Activated naive CD4-positive, alpha-beta T cell treated with anti-CD3 and anti-CD28 coated beads for 36 hours (primary cell): Measurements from ENCODE around the gene EPS8. TPM values are rescaled to one million over a fixed set of nuclear protein-coding genes. Genes with fewer than 3 reads are reported as not detected.

Experiments
- CTCF ChIA-PET: fragments of 350-600 bp; sonication (Branson Sonifier 250); formaldehyde crosslinking; loops from one replicate; lab custom pipeline; 2021; ENCODE audit warnings: antibody characterized with exemption; lab: Charles Lee
- DNase-seq: peaks from one replicate; pipeline ENCODE4 v3.0.0-alpha.2; 2020
- H3K27ac Mint-ChIP-seq: one replicate; pipeline ENCODE4 v1.8.0; 2021; ENCODE audit warnings: mild to moderate bottlenecking, mixed read lengths
- H3K27me3 Mint-ChIP-seq: one replicate; pipeline ENCODE4 v1.8.0; 2021; ENCODE audit warnings: low read depth, mixed read lengths
- H3K36me3 Mint-ChIP-seq: one replicate; pipeline ENCODE4 v1.8.0; 2021; ENCODE audit warnings: low read depth, mixed read lengths
- H3K4me1 Mint-ChIP-seq: one replicate; pipeline ENCODE4 v1.8.0; 2021; ENCODE audit warnings: low read depth, mixed read lengths
- H3K4me3 Mint-ChIP-seq: one replicate; pipeline ENCODE4 v1.8.0; 2021; ENCODE audit warnings: mild to moderate bottlenecking, moderate library complexity, mixed read lengths
- H3K9me3 Mint-ChIP-seq: one replicate; pipeline ENCODE4 v1.8.0; 2021; ENCODE audit warnings: mixed read lengths
- intact Hi-C: fragments of 100-400 bp; cut with micrococcal nuclease; formaldehyde crosslinking; loops from one replicate; pipeline ENCODE4 v1.15.1; 2023
- total RNA-seq, 2 experiments: library from RNA; stranded (reverse); gene quantifications; one replicate each; pipeline ENCODE4 v1.2.3, GENCODE V29; 2021

The EPS8 gene
- total RNA-seq, 2 experiments from 2014 or later, result 3.2 to 5.6 TPM

- CTCF ChIA-PET, result no interaction called here
- intact Hi-C loops, result no loop called here
- Mint-ChIP-seq H3K4me1 (no peaks in the 10 kb centered on the region), H3K9me3 (peaks cover 9% of the 10 kb centered on the region), H3K27me3 (peaks cover 8% of the 10 kb centered on the region), H3K4me3 (no peak overlapping the region), H3K36me3 (no peaks in the 10 kb centered on the region), H3K27ac (no peak overlapping the region)
- no peak for DNase-seq
Measured at GRCh38 chr12:15613981-15614380, 175.2 kb downstream of the EPS8 start.

DNA sequence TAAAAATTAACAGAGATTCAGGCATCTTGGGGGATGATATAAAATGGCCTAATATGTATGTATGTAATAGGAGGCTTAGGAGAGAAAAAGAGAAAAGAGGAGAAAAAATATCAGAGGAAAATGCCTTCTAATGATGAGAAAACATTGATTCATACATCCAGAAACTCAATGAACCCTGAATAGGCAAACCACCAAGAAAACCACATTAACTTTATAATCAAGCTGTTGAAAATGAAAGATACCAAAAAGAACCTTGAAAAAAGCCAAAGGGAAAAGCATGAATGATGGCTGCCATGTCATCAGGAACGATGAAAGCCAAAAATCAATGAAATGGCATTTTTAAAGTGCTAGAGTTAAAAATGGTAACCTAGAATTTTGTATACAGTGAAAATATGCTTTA is 180.2 kb downstream of the EPS8 start:
- Mint-ChIP-seq H3K36me3 (no peaks in the 10 kb centered on the region), H3K4me3 (no peak overlapping the region), H3K4me1 (no peaks in the 10 kb centered on the region), H3K27me3 (peaks cover under 1% of the 10 kb centered on the region), H3K27ac (no peak overlapping the region), H3K9me3 (peaks cover 3% of the 10 kb centered on the region)
- CTCF ChIA-PET, result interaction anchor here (0.6 to 1.8 kb wide), 2 partner anchors 24 to 233 kb away, joined by 3 to 4 read pairs; no protein-coding TSS in a partner anchor
- no peak for DNase-seq
- intact Hi-C loops, result no loop called here

DNA sequence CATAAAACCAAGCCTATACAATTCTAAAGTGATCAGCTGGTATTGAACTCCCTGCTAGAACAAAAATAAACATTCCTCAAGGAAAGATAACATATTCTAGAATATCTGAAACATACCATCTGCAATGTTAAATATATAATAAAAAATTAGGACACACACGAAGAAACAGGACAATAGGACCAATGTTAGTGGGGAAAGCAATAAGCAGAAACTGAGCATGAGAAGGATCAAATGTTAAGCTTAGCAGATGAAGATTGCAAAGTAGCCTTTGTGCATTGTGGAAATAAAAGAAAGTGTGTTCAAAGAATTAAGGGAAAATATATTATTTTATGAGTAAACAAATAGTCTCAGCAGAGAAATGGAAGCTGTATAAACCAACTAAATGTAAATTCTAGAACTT is 180.8 kb downstream of the EPS8 start:
- Mint-ChIP-seq H3K4me3 (no peak overlapping the region), H3K9me3 (peaks cover 3% of the 10 kb centered on the region), H3K27me3 (no peaks in the 10 kb centered on the region), H3K36me3 (no peaks in the 10 kb centered on the region), H3K4me1 (no peaks in the 10 kb centered on the region), H3K27ac (no peak overlapping the region)
- intact Hi-C loops, result no loop called here
- CTCF ChIA-PET, result interaction anchor here (1.3 kb wide), 1 partner anchor 14 kb away, joined by 4 read pairs; no protein-coding TSS in a partner anchor
- DNase-seq, result no peak

- DNase-seq, result no peak
Measured at GRCh38 chr12:15605881-15606590, 183.2 kb downstream of the EPS8 start.

GRCh38 chr12:15603474-15604085 is 185.6 kb downstream of the EPS8 start:
- intact Hi-C loops, result no loop called here
- Mint-ChIP-seq H3K9me3 (no peaks in the 10 kb centered on the region), H3K27me3 (no peaks in the 10 kb centered on the region), H3K4me1 (peaks cover 7% of the 10 kb centered on the region), H3K4me3 (no peak overlapping the region), H3K27ac (no peak overlapping the region), H3K36me3 (no peaks in the 10 kb centered on the region)
- CTCF ChIA-PET, result no interaction called here
- DNase-seq, result no peak

More at GRCh38 chr12:15605881-15606590, 183.2 kb downstream of the EPS8 start:
- CTCF ChIA-PET, result interaction anchor here (1.4 to 1.5 kb wide), 2 partner anchors 15 to 22 kb away, joined by 4 to 6 read pairs; no protein-coding TSS in a partner anchor
- H3K27ac Mint-ChIP-seq, result no peak overlapping the region
- intact Hi-C loops, result no loop called here
- H3K4me3 Mint-ChIP-seq, result no peak overlapping the region
- no peaks in the 10 kb centered on the region for H3K9me3 Mint-ChIP-seq
- no peaks in the 10 kb centered on the region for H3K27me3 Mint-ChIP-seq
- H3K4me1 Mint-ChIP-seq, result peaks cover 4% of the 10 kb centered on the region
- no peaks in the 10 kb centered on the region for H3K36me3 Mint-ChIP-seq

GRCh38 chr12:15602051-15602672 is 187.0 kb downstream of the EPS8 start:
- no peaks in the 10 kb centered on the region for H3K36me3 Mint-ChIP-seq
- intact Hi-C loops, result no loop called here
- H3K4me3 Mint-ChIP-seq, result no peak overlapping the region
- no peak for DNase-seq
- no peak overlapping the region for H3K27ac Mint-ChIP-seq
- CTCF ChIA-PET, result no interaction called here
- no peaks in the 10 kb centered on the region for H3K9me3 Mint-ChIP-seq
- peaks cover 7% of the 10 kb centered on the region for H3K4me1 Mint-ChIP-seq
- H3K27me3 Mint-ChIP-seq, result no peaks in the 10 kb centered on the region

DNA sequence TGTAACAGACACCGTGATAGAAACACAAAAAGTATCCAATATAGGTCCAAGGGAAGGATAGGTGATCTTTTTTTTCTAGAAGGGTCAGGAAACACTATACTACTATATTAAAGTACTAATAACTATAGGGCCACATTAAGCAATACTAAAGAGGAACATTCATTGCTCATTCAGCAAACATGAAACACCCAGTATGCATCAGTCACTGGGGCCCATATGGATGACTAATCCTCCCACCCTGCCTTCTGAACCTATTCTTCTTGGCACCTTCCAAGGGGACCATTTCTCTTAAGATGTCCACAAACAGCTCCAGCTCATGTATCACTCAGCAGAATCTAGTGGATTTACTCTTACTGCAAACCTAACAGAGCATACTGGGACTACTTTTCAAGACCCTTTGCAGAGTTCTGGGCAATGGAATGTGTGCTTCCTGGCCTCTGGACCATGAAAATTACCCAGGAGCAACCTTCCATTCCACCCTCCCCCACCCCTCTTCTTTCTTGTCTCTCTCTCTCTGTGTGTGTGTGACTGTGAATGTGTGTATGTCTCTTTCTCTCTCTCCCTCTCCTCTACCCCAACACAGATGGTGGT is 187.9 kb downstream of the EPS8 start:
- H3K4me1 Mint-ChIP-seq, result peaks cover 7% of the 10 kb centered on the region
- no peaks in the 10 kb centered on the region for H3K36me3 Mint-ChIP-seq
- intact Hi-C loops, result no loop called here
- no peak overlapping the region for H3K4me3 Mint-ChIP-seq
- CTCF ChIA-PET, result no interaction called here
- H3K9me3 Mint-ChIP-seq, result no peaks in the 10 kb centered on the region
- peak; percentile 8 for DNase-seq
- H3K27me3 Mint-ChIP-seq, result no peaks in the 10 kb centered on the region
- no peak overlapping the region for H3K27ac Mint-ChIP-seq

DNA sequence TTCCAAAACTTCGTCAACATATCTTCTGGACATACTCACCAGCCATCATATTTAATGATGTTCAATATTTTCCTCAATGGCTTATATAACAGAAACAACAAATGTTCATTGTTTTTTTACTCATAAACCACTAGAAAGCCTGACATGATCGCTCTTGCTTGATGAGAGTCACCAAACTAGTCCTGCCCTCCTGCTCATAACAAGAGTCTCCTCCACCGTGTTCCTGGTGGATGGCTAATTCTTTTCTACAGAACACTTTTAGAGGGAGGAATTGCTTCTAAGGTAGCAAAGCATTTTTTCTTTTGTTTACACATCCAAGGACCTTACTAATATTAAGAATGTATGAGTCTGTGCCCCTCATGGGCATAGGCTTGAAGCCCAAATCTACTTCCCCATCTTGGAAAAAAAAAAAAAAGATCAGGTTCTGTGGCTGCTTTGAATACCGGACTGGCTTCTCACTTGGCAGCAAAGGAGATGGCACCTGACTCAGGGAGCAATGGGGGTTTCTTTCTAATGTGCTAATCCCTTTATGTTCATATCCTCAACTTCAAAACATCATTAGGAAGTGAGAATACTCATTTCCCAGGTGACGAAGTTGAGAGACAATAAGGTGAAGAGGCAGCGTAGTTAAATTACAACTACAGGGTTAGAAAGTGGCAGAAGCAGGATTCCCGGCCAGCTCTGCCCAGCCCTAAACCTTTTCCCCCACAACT is 188.8 kb downstream of the EPS8 start:
- Mint-ChIP-seq H3K36me3 (no peaks in the 10 kb centered on the region), H3K27ac (no peak overlapping the region), H3K4me1 (peaks cover 7% of the 10 kb centered on the region), H3K4me3 (no peak overlapping the region), H3K9me3 (no peaks in the 10 kb centered on the region), H3K27me3 (no peaks in the 10 kb centered on the region)
- intact Hi-C loops, result no loop called here
- no peak for DNase-seq
- CTCF ChIA-PET, result no interaction called here

GRCh38 chr12:15599266-15600037 is 189.7 kb downstream of the EPS8 start:
- Mint-ChIP-seq H3K36me3 (no peaks in the 10 kb centered on the region), H3K27me3 (no peaks in the 10 kb centered on the region), H3K27ac (no peak overlapping the region), H3K4me3 (no peak overlapping the region), H3K9me3 (no peaks in the 10 kb centered on the region), H3K4me1 (peaks cover 7% of the 10 kb centered on the region)
- intact Hi-C loops, result no loop called here
- DNase-seq, result no peak
- CTCF ChIA-PET, result interaction anchor here (0.6 to 0.7 kb wide), 2 partner anchors 9 to 1564 kb away, joined by 3 to 4 read pairs; no protein-coding TSS in a partner anchor

DNA sequence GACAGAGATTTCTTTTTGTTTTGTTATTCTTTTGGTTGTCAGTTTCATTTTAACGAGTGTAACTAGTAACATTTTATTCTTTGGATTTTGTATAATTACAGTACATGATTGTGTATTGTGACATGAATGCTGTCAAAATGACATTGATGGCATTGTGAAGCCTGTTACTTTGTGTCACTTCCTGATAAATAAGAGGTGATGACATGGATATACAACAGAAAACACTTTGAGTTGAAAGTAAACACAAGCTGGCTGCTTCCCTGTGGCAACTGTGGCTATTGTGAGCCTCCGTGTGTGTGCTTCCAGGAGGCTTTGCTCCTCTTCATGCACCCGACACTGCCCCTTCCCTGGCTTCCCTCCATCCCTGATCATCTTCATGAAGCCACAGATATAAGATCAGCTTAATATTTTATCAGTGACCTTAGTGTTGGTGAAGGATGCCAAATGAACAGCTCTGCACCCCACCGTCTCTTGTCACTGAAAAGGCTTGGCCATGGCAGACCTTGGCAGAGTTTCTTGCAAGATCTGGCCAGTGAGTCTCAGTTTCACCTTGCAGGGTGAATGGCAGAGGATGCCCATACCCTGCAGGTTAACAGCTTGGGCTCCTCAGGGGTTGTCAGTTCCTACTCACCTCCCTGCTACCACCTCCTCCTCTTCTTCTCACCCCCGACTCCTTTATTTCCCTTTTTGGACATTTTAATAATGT is 191.9 kb downstream of the EPS8 start:
- Mint-ChIP-seq H3K4me3 (no peak overlapping the region), H3K36me3 (no peaks in the 10 kb centered on the region), H3K4me1 (peaks cover 7% of the 10 kb centered on the region), H3K27me3 (no peaks in the 10 kb centered on the region), H3K9me3 (no peaks in the 10 kb centered on the region), H3K27ac (no peak overlapping the region)
- CTCF ChIA-PET, result no interaction called here
- no peak for DNase-seq
- intact Hi-C loops, result no loop called here

GRCh38 chr12:15596174-15596573 is 193.0 kb downstream of the EPS8 start:
- DNase-seq, result no peak
- H3K27ac Mint-ChIP-seq, result no peak overlapping the region
- intact Hi-C loops, result no loop called here
- CTCF ChIA-PET, result no interaction called here
- no peaks in the 10 kb centered on the region for H3K9me3 Mint-ChIP-seq
- no peak overlapping the region for H3K4me3 Mint-ChIP-seq
- H3K36me3 Mint-ChIP-seq, result no peaks in the 10 kb centered on the region
- H3K27me3 Mint-ChIP-seq, result no peaks in the 10 kb centered on the region
- peaks cover 3% of the 10 kb centered on the region for H3K4me1 Mint-ChIP-seq
